ENCODE data around the gene HMMR.

Gene HMMR

GRCh38 chr5:163458778-163459385, 1.6 kb upstream of the HMMR start:
- no peak for DNase-seq

- DNase-seq = no peak
These were observed 992 bp upstream of the HMMR start for GRCh38 chr5:163459462-163459818.

GRCh38 chr5:163459819-163460561, 442 bp upstream of the HMMR start, which contains the start of gene NUDCD2:
NUDCD2 (minus strand) TSS chr5:163460102; CDS start chr5:163460050, 52 bp downstream.
- peak; percentile 99 for DNase-seq

- no peak for DNase-seq
These were observed 2.6 kb downstream of the HMMR start for GRCh38 chr5:163463063-163463435.

- DNase-seq = no peak
These were observed 7.2 kb downstream of the HMMR start for GRCh38 chr5:163467682-163468081.

- DNase-seq = no peak
These were observed 13.3 kb downstream of the HMMR start for GRCh38 chr5:163473635-163474243.

- DNase-seq = no peak
These were observed 15.0 kb downstream of the HMMR start for GRCh38 chr5:163475411-163475810.

- DNase-seq = no peak
These were observed 17.9 kb downstream of the HMMR start for GRCh38 chr5:163478126-163478981.

- no peak for DNase-seq
These were observed 18.5 kb downstream of the HMMR start for GRCh38 chr5:163478982-163479271.

GRCh38 chr5:163489055-163489744, 28.8 kb downstream of the HMMR start:
- DNase-seq = no peak

- DNase-seq = no peak
These were observed 29.3 kb downstream of the HMMR start for GRCh38 chr5:163489745-163490075.

GRCh38 chr5:163496286-163496685, 35.9 kb downstream of the HMMR start:
- no peak for DNase-seq

- no peak for DNase-seq
These were observed 36.9 kb downstream of the HMMR start for GRCh38 chr5:163497315-163497714.

GRCh38 chr5:163498886-163499285, 38.5 kb downstream of the HMMR start:
- DNase-seq = no peak

GRCh38 chr5:163502521-163502920, 42.1 kb downstream of the HMMR start:
- DNase-seq = no peak

GRCh38 chr5:163503106-163504078, 43.0 kb downstream of the HMMR start:
- DNase-seq = peak; percentile 70

- peak; percentile 79 for DNase-seq
These were observed 43.9 kb downstream of the HMMR start for GRCh38 chr5:163504079-163504931.

- DNase-seq = no peak
These were observed 44.6 kb downstream of the HMMR start for GRCh38 chr5:163505049-163505367.

- peak; percentile 96 for DNase-seq
These were observed 45.1 kb downstream of the HMMR start, which contains the start of gene MAT2B for GRCh38 chr5:163505368-163506094. MAT2B (plus strand) TSS chr5:163505619; CDS start chr5:163505687, 68 bp downstream.

- peak; percentile 63 for DNase-seq
These were observed 45.6 kb downstream of the HMMR start for GRCh38 chr5:163506095-163506457.

All from activated CD8-positive, alpha-beta memory T cell treated with anti-CD3 and anti-CD28 coated beads for 24 hours (primary cell).